Thoracic aorta (tissue), 2 donors: Measurements from ENCODE around the gene ASNS. TPM values are rescaled to one million over a fixed set of nuclear protein-coding genes. Genes with fewer than 3 reads are reported as not detected.
A peak's percentile ranks its signal among the peaks of the same experiment; 100 is the strongest.
"Not testable (repeated sequence)": the region's sequence is repeated elsewhere in the genome, so short reads cannot be mapped to it uniquely, and the experiment has no call there.

Experiments used
- ATAC-seq: fragments of 150-250 bp; one replicate; pipeline ENCODE4 v1.8.0; 2017; ENCODE audit warnings: low read depth; ENCODE audit not compliant: insufficient number of reproducible peaks, low FRiP score
- DNase-seq: peaks from one replicate; pipeline ENCODE4 v3.0.0-alpha.2; 2020; ENCODE audit warnings: low spot score
- H3K27ac ChIP-seq, 2 donors: fragments of 200-600 bp; sonication (generic); 1 replicate in 1 of 2; 2 replicates in 1 of 2; pipeline ENCODE4 v1.5.1; 2016; ENCODE audit warnings: mild to moderate bottlenecking in 2 of 2, moderate library complexity in 2 of 2
- H3K27me3 ChIP-seq: fragments of 200-600 bp; sonication (generic); replicated peaks from 2 replicates; pipeline ENCODE4 v1.6.0; 2016; ENCODE audit warnings: mild to moderate bottlenecking; ENCODE audit not compliant: insufficient read depth
- H3K36me3 ChIP-seq: fragments of 200-600 bp; sonication (generic); one replicate; pipeline ENCODE4 v1.5.1; 2016
- H3K4me1 ChIP-seq, 2 donors: fragments of 200-600 bp; sonication (generic); 1 replicate in 1 of 2; 2 replicates in 1 of 2; pipeline versions ENCODE4 v1.5.1 to v1.6.0; 2016; ENCODE audit warnings: low read depth in 2 of 2, mild to moderate bottlenecking in 1 of 2; ENCODE audit not compliant: control insufficient read depth in 1 of 2
- H3K4me3 ChIP-seq: fragments of 200-600 bp; sonication (generic); 2 replicates; pipeline ENCODE4 v1.5.1; 2016; ENCODE audit warnings: mild to moderate bottlenecking
- H3K9me3 ChIP-seq: fragments of 200-600 bp; sonication (generic); 2 replicates; pipeline ENCODE4 v1.5.1; 2016
- CTCF ChIP-seq: fragments of 200-600 bp; sonication (generic); IDR thresholded peaks from one replicate; pipeline ENCODE4 v1.5.1; 2019; ENCODE audit warnings: antibody characterized with exemption
- total RNA-seq, 2 donors: library from RNA; depleted of rRNA; stranded (reverse); fragments of >200 nt; gene quantifications; one replicate each; pipeline versions ENCODE4 v1.1.0 to v1.2.3, GENCODE V29; 2016

Gene ASNS
- 10 to 100 TPM; 18.1 to 21.9 TPM for total RNA-seq

GRCh38 chr7:97872025-97872669 is at the start of gene ASNS:
Gene ASNS, minus strand, starts transcription at chr7:97872408. Its CDS starts 3,252 bp downstream, at chr7:97869156.
- Histone ChIP-seq H3K4me1 (peaks cover 0 to 4% of the 10 kb centered on the region in 2 donors), H3K36me3 (no peaks in the 10 kb centered on the region), H3K9me3 (no peaks in the 10 kb centered on the region), H3K27me3 (no peaks in the 10 kb centered on the region), H3K27ac (peak within 1 kb of the TSS; percentile 72 to 73), H3K4me3 (peak within 1 kb of the TSS; percentile 89)
- no peak for TF ChIP-seq CTCF
- DNase-seq (peak; percentile 80), ATAC-seq (peak; percentile 99)

- not testable (repeated sequence) for H3K4me1 ChIP-seq, H3K36me3 ChIP-seq, H3K9me3 ChIP-seq, ATAC-seq, H3K4me3 ChIP-seq, H3K27me3 ChIP-seq, H3K27ac ChIP-seq, DNase-seq
Observed at GRCh38 chr7:97921254-97921653, 49.0 kb upstream of the ASNS start.

- not testable (repeated sequence) for ATAC-seq, DNase-seq, H3K36me3 ChIP-seq, H3K4me1 ChIP-seq, H3K9me3 ChIP-seq, H3K27me3 ChIP-seq, H3K4me3 ChIP-seq, H3K27ac ChIP-seq
Observed at GRCh38 chr7:97915267-97915666, 43.1 kb upstream of the ASNS start.

- H3K9me3 ChIP-seq, H3K27me3 ChIP-seq, ATAC-seq, DNase-seq, H3K36me3 ChIP-seq, H3K4me3 ChIP-seq, H3K27ac ChIP-seq, H3K4me1 ChIP-seq: not testable (repeated sequence)
Observed at GRCh38 chr7:97912294-97912693, 40.1 kb upstream of the ASNS start.

- not testable (repeated sequence) for H3K4me3 ChIP-seq, H3K9me3 ChIP-seq, H3K4me1 ChIP-seq, ATAC-seq, H3K27ac ChIP-seq, DNase-seq, H3K27me3 ChIP-seq, H3K36me3 ChIP-seq
Observed at GRCh38 chr7:97896893-97897292, 24.7 kb upstream of the ASNS start.

GRCh38 chr7:97891721-97892120 is 19.5 kb upstream of the ASNS start:
- H3K4me1 ChIP-seq, H3K4me3 ChIP-seq, H3K9me3 ChIP-seq, H3K27ac ChIP-seq, H3K36me3 ChIP-seq, ATAC-seq, H3K27me3 ChIP-seq, DNase-seq: not testable (repeated sequence)

- not testable (repeated sequence) for H3K4me3 ChIP-seq, H3K9me3 ChIP-seq, DNase-seq, H3K27ac ChIP-seq, H3K27me3 ChIP-seq, ATAC-seq, H3K36me3 ChIP-seq, H3K4me1 ChIP-seq
Observed at GRCh38 chr7:97879527-97879926, 7.3 kb upstream of the ASNS start.

- not testable (repeated sequence) for H3K4me3 ChIP-seq, ATAC-seq, H3K9me3 ChIP-seq, H3K36me3 ChIP-seq, DNase-seq, H3K4me1 ChIP-seq, H3K27me3 ChIP-seq, H3K27ac ChIP-seq
Observed at GRCh38 chr7:97874894-97875293, 2.7 kb upstream of the ASNS start.

- DNase-seq (no peak), ATAC-seq (no peak)
- Histone ChIP-seq H3K4me3 (no peak overlapping the region), H3K27ac (no peak overlapping the region), H3K27me3 (no peaks in the 10 kb centered on the region), H3K36me3 (no peaks in the 10 kb centered on the region), H3K9me3 (no peaks in the 10 kb centered on the region), H3K4me1 (peaks cover 0 to 4% of the 10 kb centered on the region in 2 donors)
- no peak for TF ChIP-seq CTCF
Observed at GRCh38 chr7:97873606-97874005, 1.4 kb upstream of the ASNS start.
